Thyroid gland (tissue), 4 donors: Measurements from ENCODE around the gene VPS26C. TPM values are rescaled to one million over a fixed set of nuclear protein-coding genes. Genes with fewer than 3 reads are reported as not detected.

Source experiments
- DNase-seq, 2 donors: peaks; one replicate each; pipeline ENCODE4 v3.0.0-alpha.2; 2019
- H3K27ac ChIP-seq, 3 donors: fragments of 200-600 bp; sonication (generic); 1 replicate in 2 of 3; 2 replicates in 1 of 3; pipeline ENCODE4 v1.5.1; 2016 to 2019; ENCODE audit warnings: mild to moderate bottlenecking in 1 of 3, moderate library complexity in 1 of 3
- H3K27me3 ChIP-seq: fragments of 200-600 bp; sonication (generic); one replicate; pipeline ENCODE4 v1.5.1; 2019
- H3K36me3 ChIP-seq, 2 donors: fragments of 200-600 bp; sonication (generic); one replicate each; pipeline ENCODE4 v1.5.1; 2016 to 2019
- H3K4me1 ChIP-seq, 2 donors: fragments of 200-600 bp; sonication (generic); one replicate each; pipeline ENCODE4 v1.5.1; 2017 to 2019
- H3K4me3 ChIP-seq, 3 donors: fragments of 200-600 bp; sonication (generic); replicated peaks in 1 of 3; 1 replicate in 2 of 3; 2 replicates in 1 of 3; pipeline ENCODE4 v1.5.1; 2016; ENCODE audit warnings: mild to moderate bottlenecking in 1 of 3
- H3K9me3 ChIP-seq: fragments of 200-600 bp; sonication (generic); one replicate; pipeline ENCODE4 v1.5.1; 2017
- POLR2A ChIP-seq, 2 donors: fragments of 450-650 bp; IDR thresholded peaks; one replicate each; pipeline ENCODE4 v1.6.1; 2017; ENCODE audit warnings: antibody characterized with exemption in 2 of 2, mild to moderate bottlenecking in 2 of 2, moderate library complexity in 1 of 2
- WGBS, 2 donors: methylation state at CpG; one replicate each; pipeline ENCODE4 v1.1.5; 2017; 5-methylcytosine and 5-hydroxymethylcytosine counted together
- intact Hi-C: fragments of 100-400 bp; cut with DNase I; formaldehyde crosslinking; loops from one replicate; pipeline ENCODE4 v1.15.1; 2023
- total RNA-seq, 4 donors: library from RNA; depleted of rRNA; stranded (reverse); fragments of >200 nt; gene quantifications; one replicate each; pipeline ENCODE4 v1.2.3, GENCODE V29; 2016
- TF ChIP-seq, protein P1 (sequence below), 6 experiments: fragments of 200-600 bp in 3 of 6; fragments of 450-650 bp in 3 of 6; sonication (generic) in 3 of 6; IDR thresholded peaks; one replicate each; pipeline ENCODE4 v1.5.1; 2016 to 2019; ENCODE audit warnings: antibody characterized with exemption in 6 of 6, mild to moderate bottlenecking in 2 of 6, inconsistent platforms in 1 of 6, moderate library complexity in 1 of 6

VPS26C gene
- total RNA-seq, 4 donors from 2014 or later, result 44.8 to 76.2 (median 62.0) TPM

DNA sequence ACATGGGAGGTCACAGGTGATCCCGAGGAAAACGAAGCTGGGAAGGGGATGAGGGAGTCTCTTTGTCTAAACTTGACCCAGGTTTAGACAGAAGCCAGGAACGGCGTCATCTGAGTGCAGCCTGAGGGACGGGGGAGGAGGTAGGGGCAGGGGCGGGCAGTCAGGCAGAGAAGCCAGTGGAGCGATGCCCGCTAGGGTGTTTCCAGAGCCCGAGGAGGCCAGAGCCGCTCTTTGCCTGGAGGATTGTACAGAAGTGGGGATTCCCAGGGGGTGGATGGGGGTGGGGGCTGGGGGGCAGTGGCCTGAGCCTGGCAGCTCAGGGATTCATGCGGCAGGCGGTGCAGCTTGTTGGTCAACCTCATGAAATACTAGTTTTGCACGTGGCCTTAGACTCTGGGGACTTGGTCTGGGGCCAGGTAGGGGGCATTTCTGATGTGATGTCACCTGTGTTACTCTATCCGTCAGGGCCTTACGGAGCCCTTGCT lies 58.4 kb downstream of the VPS26C start:
- no peaks in the 10 kb centered on the region for H3K9me3 ChIP-seq
- no peaks in the 10 kb centered on the region for H3K27me3 ChIP-seq
- DNase-seq, result peak; percentile 89 to 94
- peaks cover 21 to 26% of the 10 kb centered on the region in 2 donors for H3K4me1 ChIP-seq
- H3K4me3 ChIP-seq, result no peak overlapping the region
- no peaks in the 10 kb centered on the region for H3K36me3 ChIP-seq
- peak overlapping the region; percentile 78 to 89 (median 85) for H3K27ac ChIP-seq
- WGBS, 2 donors, result 33 to 53% methylated on average over 14 to 15 of the region's 15 CpGs
- no peak for TF ChIP-seq POLR2A (IDR thresholded peaks at IDR 0.05)
- TF ChIP-seq, protein P1, sequence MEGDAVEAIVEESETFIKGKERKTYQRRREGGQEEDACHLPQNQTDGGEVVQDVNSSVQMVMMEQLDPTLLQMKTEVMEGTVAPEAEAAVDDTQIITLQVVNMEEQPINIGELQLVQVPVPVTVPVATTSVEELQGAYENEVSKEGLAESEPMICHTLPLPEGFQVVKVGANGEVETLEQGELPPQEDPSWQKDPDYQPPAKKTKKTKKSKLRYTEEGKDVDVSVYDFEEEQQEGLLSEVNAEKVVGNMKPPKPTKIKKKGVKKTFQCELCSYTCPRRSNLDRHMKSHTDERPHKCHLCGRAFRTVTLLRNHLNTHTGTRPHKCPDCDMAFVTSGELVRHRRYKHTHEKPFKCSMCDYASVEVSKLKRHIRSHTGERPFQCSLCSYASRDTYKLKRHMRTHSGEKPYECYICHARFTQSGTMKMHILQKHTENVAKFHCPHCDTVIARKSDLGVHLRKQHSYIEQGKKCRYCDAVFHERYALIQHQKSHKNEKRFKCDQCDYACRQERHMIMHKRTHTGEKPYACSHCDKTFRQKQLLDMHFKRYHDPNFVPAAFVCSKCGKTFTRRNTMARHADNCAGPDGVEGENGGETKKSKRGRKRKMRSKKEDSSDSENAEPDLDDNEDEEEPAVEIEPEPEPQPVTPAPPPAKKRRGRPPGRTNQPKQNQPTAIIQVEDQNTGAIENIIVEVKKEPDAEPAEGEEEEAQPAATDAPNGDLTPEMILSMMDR (IDR thresholded peaks at IDR 0.05), result no peak
- intact Hi-C loops, result no loop called here

DNA sequence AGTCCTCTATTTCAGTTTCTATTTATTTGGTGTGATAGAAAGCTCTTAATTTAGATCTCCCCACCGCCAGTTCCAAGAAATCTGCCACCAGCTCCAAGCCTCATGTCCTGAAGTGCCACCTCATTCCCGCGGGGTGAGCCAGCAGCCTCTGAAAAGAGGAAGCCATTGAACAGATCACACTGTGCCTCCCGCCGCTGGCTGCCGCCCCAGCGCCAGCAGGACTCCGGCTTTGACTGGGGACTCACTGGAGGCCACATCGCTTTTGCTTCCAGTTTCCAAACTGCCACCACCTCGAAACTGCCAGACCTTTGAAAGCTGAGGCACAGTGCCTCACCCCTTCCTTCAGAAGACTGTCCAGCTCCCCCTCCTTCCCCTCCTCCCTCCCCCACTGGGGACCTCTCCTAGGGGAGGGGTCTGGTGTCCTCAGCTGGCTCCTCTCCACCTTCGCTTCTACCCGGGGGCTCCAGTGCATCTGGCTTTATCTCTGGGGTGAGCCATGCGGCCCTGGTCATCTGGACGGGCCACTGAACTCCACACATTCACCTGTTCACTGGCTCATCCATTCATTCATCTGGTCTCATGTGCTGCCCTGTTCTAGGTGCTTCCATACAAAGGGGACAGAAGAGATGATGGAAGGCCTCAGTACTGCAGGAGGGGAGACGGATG lies 58.9 kb downstream of the VPS26C start:
- peak overlapping the region in 1 of 3 donors; percentile 15 for H3K4me3 ChIP-seq
- H3K27me3 ChIP-seq, result no peaks in the 10 kb centered on the region
- intact Hi-C loops, result no loop called here
- TF ChIP-seq POLR2A (IDR thresholded peaks at IDR 0.05), result no peak
- TF ChIP-seq, protein P1 (IDR thresholded peaks at IDR 0.05), result no peak
- peaks cover 21 to 26% of the 10 kb centered on the region in 2 donors for H3K4me1 ChIP-seq
- DNase-seq, result peak; percentile 76 to 80
- peak overlapping the region; percentile 78 to 89 (median 85) for H3K27ac ChIP-seq
- no peaks in the 10 kb centered on the region for H3K36me3 ChIP-seq
- WGBS, 2 donors, result 27 to 40% methylated on average over 15 of the region's 15 CpGs
- no peaks in the 10 kb centered on the region for H3K9me3 ChIP-seq

DNA sequence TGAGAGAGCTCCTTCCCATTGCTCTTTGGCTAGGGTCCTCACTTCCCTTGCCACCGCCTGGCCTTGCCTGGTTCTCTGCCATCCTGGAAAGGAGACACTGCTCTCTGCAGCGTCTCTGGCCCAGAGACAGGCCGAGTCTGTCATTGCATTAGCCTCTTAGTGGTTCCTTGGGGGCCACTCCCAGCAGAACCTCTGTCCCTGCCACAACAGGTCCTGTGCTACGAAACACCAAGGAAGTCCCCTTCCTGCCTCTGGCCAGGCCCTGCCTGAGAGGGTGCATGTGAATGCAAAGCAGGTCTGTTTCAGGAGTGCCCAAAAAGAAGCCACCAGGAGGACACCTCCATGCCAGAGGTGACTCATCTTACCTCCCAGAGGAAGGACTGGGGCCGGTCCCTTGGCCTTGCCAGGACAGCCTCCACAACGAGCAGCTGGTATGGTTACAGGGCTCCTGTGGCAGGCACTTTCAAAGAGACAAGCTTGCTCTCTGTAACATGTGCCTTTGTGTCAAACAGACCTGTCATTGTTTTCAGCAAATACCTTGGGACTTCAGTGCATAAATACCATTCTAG lies 59.6 kb downstream of the VPS26C start:
- Histone ChIP-seq H3K4me1 (peaks cover 21 to 26% of the 10 kb centered on the region in 2 donors), H3K27ac (peak overlapping the region; percentile 78 to 89 (median 85)), H3K27me3 (no peaks in the 10 kb centered on the region), H3K36me3 (peaks cover 3 to 5% of the 10 kb centered on the region in 2 donors), H3K4me3 (no peak overlapping the region), H3K9me3 (no peaks in the 10 kb centered on the region)
- TF ChIP-seq, protein P1 (IDR thresholded peaks at IDR 0.05), result peak in 1 of 6 experiments; percentile 11
- no peak for TF ChIP-seq POLR2A (IDR thresholded peaks at IDR 0.05)
- 31 to 55% methylated on average over 6 of the region's 6 CpGs for WGBS, 2 donors
- intact Hi-C loops, result no loop called here
- peak; percentile 46 to 82 for DNase-seq

DNA sequence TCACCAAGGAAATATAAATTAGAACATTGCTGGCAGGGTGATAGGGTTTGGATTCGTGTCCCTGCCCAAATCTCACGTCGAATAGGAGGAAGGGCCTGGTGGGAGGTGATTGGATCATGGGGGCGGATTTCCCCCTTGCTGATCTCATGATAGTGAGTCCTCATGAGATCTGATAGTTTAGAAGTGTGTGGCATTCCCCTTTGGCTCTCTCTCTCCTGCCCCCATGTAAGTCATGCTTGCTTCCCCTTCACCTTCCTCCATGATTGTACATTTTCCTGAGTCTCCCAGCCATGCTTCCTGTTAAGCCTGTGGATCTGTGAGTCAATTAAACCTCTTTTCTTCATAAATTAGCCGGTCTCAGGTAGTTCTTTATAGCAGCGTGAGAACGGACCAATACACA lies 60.6 kb downstream of the VPS26C start:
- intact Hi-C loops, result no loop called here
- H3K27me3 ChIP-seq, result no peaks in the 10 kb centered on the region
- H3K27ac ChIP-seq, result peak overlapping the region in 1 of 3 donors; percentile 85
- DNase-seq, result no peak
- H3K9me3 ChIP-seq, result no peaks in the 10 kb centered on the region
- no peak overlapping the region for H3K4me3 ChIP-seq
- peaks cover 8% of the 10 kb centered on the region in 2 donors for H3K36me3 ChIP-seq
- WGBS, 2 donors, result 93 to 95% methylated on average over 7 of the region's 7 CpGs
- H3K4me1 ChIP-seq, result peaks cover 21 to 26% of the 10 kb centered on the region in 2 donors
- TF ChIP-seq, protein P1 (IDR thresholded peaks at IDR 0.05), result no peak
- no peak for TF ChIP-seq POLR2A (IDR thresholded peaks at IDR 0.05)

GRCh38 chr21:37204580-37204979 lies 62.6 kb downstream of the VPS26C start:
- Histone ChIP-seq H3K4me1 (peaks cover 21 to 26% of the 10 kb centered on the region in 2 donors), H3K9me3 (no peaks in the 10 kb centered on the region), H3K4me3 (no peak overlapping the region), H3K36me3 (peaks cover 20 to 22% of the 10 kb centered on the region in 2 donors), H3K27ac (no peak overlapping the region), H3K27me3 (no peaks in the 10 kb centered on the region)
- intact Hi-C loops, result no loop called here
- no peak for DNase-seq
- WGBS, 2 donors, result 82 to 92% methylated on average over 7 of the region's 7 CpGs
- TF ChIP-seq, protein P1 (IDR thresholded peaks at IDR 0.05), result no peak
- no peak for TF ChIP-seq POLR2A (IDR thresholded peaks at IDR 0.05)
